ENCODE data around the gene MAST4.

The MAST4 gene

GRCh38 chr5:66810848-66811261, 214.7 kb downstream of the MAST4 start:
- Histone ChIP-seq H3K4me3 (ENCODE audit: low read length) (no peak overlapping the region), H3K9me3 (replicated peaks; ENCODE audit: insufficient read depth, low read length) (no peaks in the 10 kb centered on the region), H3K27ac (ENCODE audit: low read length) (no peak overlapping the region), H3F3A (ENCODE audit: insufficient read depth, low read length) (no peaks in the 10 kb centered on the region), H4K20me1 (ENCODE audit: insufficient read depth, low read length) (no peaks in the 10 kb centered on the region), H3K9ac (ENCODE audit: low read length) (no peak overlapping the region), H3K27me3 (replicated peaks; ENCODE audit: insufficient read depth, low read length) (no peaks in the 10 kb centered on the region), H3K36me3 (replicated peaks; ENCODE audit: insufficient read depth, low read length) (no peaks in the 10 kb centered on the region), H3K9me2 (replicated peaks; ENCODE audit: insufficient read depth, low read length) (no peaks in the 10 kb centered on the region), H3K79me2 (ENCODE audit: low read length) (no peaks in the 10 kb centered on the region), H3K4me1 (ENCODE audit: low read length) (no peaks in the 10 kb centered on the region), H2AFZ (ENCODE audit: low read length) (no peak overlapping the region), H3K4me2 (ENCODE audit: low read depth, low read length) (no peak overlapping the region)
- TF ChIP-seq EZH2phosphoT487 (IDR thresholded peaks at IDR 0.05; ENCODE audit: low read length) (no peak), EZH2 (optimal IDR thresholded peaks at IDR 0.05; ENCODE audit: low read depth, low read length) (no peak)
- TF ChIP-seq, protein P1, sequence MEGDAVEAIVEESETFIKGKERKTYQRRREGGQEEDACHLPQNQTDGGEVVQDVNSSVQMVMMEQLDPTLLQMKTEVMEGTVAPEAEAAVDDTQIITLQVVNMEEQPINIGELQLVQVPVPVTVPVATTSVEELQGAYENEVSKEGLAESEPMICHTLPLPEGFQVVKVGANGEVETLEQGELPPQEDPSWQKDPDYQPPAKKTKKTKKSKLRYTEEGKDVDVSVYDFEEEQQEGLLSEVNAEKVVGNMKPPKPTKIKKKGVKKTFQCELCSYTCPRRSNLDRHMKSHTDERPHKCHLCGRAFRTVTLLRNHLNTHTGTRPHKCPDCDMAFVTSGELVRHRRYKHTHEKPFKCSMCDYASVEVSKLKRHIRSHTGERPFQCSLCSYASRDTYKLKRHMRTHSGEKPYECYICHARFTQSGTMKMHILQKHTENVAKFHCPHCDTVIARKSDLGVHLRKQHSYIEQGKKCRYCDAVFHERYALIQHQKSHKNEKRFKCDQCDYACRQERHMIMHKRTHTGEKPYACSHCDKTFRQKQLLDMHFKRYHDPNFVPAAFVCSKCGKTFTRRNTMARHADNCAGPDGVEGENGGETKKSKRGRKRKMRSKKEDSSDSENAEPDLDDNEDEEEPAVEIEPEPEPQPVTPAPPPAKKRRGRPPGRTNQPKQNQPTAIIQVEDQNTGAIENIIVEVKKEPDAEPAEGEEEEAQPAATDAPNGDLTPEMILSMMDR (IDR thresholded peaks at IDR 0.05; ENCODE audit: low read length), result no peak
- no peak for DNase-seq

DNA sequence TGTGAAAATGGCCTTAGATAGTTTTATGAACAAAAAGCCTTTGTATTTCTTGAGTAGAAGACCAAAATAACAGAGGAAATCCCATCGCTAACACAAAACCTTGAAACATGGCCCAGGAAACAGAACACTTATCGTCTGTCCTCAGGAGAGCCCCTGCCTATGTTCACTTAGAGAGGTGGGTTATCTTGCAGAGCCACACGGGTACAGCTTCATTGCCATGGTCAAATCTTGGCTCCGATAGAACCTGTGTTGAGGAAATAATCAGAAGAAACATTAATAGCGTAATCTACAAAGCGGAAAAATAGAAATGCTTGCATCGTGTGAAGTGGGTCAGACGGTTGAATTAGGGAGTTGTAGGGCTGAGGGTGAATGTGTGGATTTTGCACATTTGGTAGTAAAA, 216.1 kb downstream of the MAST4 start:
- no peak overlapping the region for H3K4me2 ChIP-seq (ENCODE audit: low read depth, low read length)
- H3K27ac ChIP-seq (ENCODE audit: low read length), result no peak overlapping the region
- DNase-seq, result no peak
- H3K27me3 ChIP-seq (replicated peaks; ENCODE audit: insufficient read depth, low read length), result no peaks in the 10 kb centered on the region
- H4K20me1 ChIP-seq (ENCODE audit: insufficient read depth, low read length), result no peaks in the 10 kb centered on the region
- no peaks in the 10 kb centered on the region for H3K9me3 ChIP-seq (replicated peaks; ENCODE audit: insufficient read depth, low read length)
- no peaks in the 10 kb centered on the region for H3K4me1 ChIP-seq (ENCODE audit: low read length)
- no peaks in the 10 kb centered on the region for H3K36me3 ChIP-seq (replicated peaks; ENCODE audit: insufficient read depth, low read length)
- no peak overlapping the region for H3K4me3 ChIP-seq (ENCODE audit: low read length)
- H3K9me2 ChIP-seq (replicated peaks; ENCODE audit: insufficient read depth, low read length), result no peaks in the 10 kb centered on the region
- H3K79me2 ChIP-seq (ENCODE audit: low read length), result no peaks in the 10 kb centered on the region
- TF ChIP-seq EZH2 (optimal IDR thresholded peaks at IDR 0.05; ENCODE audit: low read depth, low read length) (no peak), EZH2phosphoT487 (IDR thresholded peaks at IDR 0.05; ENCODE audit: low read length) (no peak)
- TF ChIP-seq, protein P1 (IDR thresholded peaks at IDR 0.05; ENCODE audit: low read length), result no peak
- H2AFZ ChIP-seq (ENCODE audit: low read length), result no peak overlapping the region
- H3F3A ChIP-seq (ENCODE audit: insufficient read depth, low read length), result no peaks in the 10 kb centered on the region
- H3K9ac ChIP-seq (ENCODE audit: low read length), result no peak overlapping the region

GRCh38 chr5:66813306-66813705, 217.1 kb downstream of the MAST4 start:
- no peaks in the 10 kb centered on the region for H3K36me3 ChIP-seq (replicated peaks; ENCODE audit: insufficient read depth, low read length)
- DNase-seq, result no peak
- H2AFZ ChIP-seq (ENCODE audit: low read length), result no peak overlapping the region
- no peaks in the 10 kb centered on the region for H3K9me3 ChIP-seq (replicated peaks; ENCODE audit: insufficient read depth, low read length)
- no peak overlapping the region for H3K9ac ChIP-seq (ENCODE audit: low read length)
- H3K4me2 ChIP-seq (ENCODE audit: low read depth, low read length), result no peak overlapping the region
- no peak overlapping the region for H3K27ac ChIP-seq (ENCODE audit: low read length)
- H3K4me1 ChIP-seq (ENCODE audit: low read length), result no peaks in the 10 kb centered on the region
- H3F3A ChIP-seq (ENCODE audit: insufficient read depth, low read length), result no peaks in the 10 kb centered on the region
- TF ChIP-seq, protein P1 (IDR thresholded peaks at IDR 0.05; ENCODE audit: low read length), result no peak
- TF ChIP-seq EZH2phosphoT487 (IDR thresholded peaks at IDR 0.05; ENCODE audit: low read length) (no peak), EZH2 (optimal IDR thresholded peaks at IDR 0.05; ENCODE audit: low read depth, low read length) (no peak)
- H3K9me2 ChIP-seq (replicated peaks; ENCODE audit: insufficient read depth, low read length), result no peaks in the 10 kb centered on the region
- no peaks in the 10 kb centered on the region for H4K20me1 ChIP-seq (ENCODE audit: insufficient read depth, low read length)
- H3K79me2 ChIP-seq (ENCODE audit: low read length), result no peaks in the 10 kb centered on the region
- no peaks in the 10 kb centered on the region for H3K27me3 ChIP-seq (replicated peaks; ENCODE audit: insufficient read depth, low read length)
- no peak overlapping the region for H3K4me3 ChIP-seq (ENCODE audit: low read length)

All from MM.1S (cell line).